Natural killer cell (primary cell): ENCODE measurements around the gene VWF. TPM values are rescaled to one million over a fixed set of nuclear protein-coding genes. Genes with fewer than 3 reads are reported as not detected.

Experiments
- ATAC-seq, 3 donors: fragments of 150-1000 bp in 2 of 3; fragments of 200-7000 bp in 1 of 3; cut with Tn5 transposase; 1 replicate in 1 of 3; 2 replicates in 2 of 3; pipeline ENCODE4 v1.10.0; 2021; ENCODE audit warnings: mild to moderate bottlenecking in 2 of 3, moderate library complexity in 2 of 3
- DNase-seq, 2 donors: peaks; one replicate each; pipeline versions ENCODE4 v3.0.0 to v3.0.0-alpha.2; 2013 to 2021; ENCODE audit warnings: mixed read lengths in 1 of 2
- H3K27ac ChIP-seq: one replicate; pipeline ENCODE4 v1.5.1; 2013; ENCODE audit warnings: mild to moderate bottlenecking, low read length
- H3K27me3 ChIP-seq: one replicate; pipeline ENCODE4 v1.6.1; 2013; ENCODE audit warnings: low read length; ENCODE audit not compliant: control insufficient read depth, insufficient read depth
- H3K36me3 ChIP-seq: one replicate; pipeline ENCODE4 v1.6.1; 2013; ENCODE audit warnings: low read length; ENCODE audit not compliant: control insufficient read depth, insufficient read depth
- H3K4me1 ChIP-seq: one replicate; pipeline ENCODE4 v1.6.1; 2013; ENCODE audit warnings: low read length; ENCODE audit not compliant: control insufficient read depth, insufficient read depth
- H3K4me3 ChIP-seq: one replicate; pipeline ENCODE4 v1.5.1; 2013; ENCODE audit warnings: low read length
- H3K9me3 ChIP-seq: one replicate; pipeline ENCODE4 v1.6.1; 2013; ENCODE audit warnings: low read length; ENCODE audit not compliant: control insufficient read depth, insufficient read depth
- H3K27ac Mint-ChIP-seq, 2 donors: one replicate each; pipeline ENCODE4 v1.8.0; 2022; ENCODE audit warnings: mild to moderate bottlenecking in 2 of 2, mixed read lengths in 2 of 2, moderate library complexity in 1 of 2
- H3K27me3 Mint-ChIP-seq, 2 donors: one replicate each; pipeline ENCODE4 v1.8.0; 2022; ENCODE audit warnings: low read depth in 2 of 2, mixed read lengths in 2 of 2
- H3K36me3 Mint-ChIP-seq: one replicate; pipeline ENCODE4 v1.8.0; 2022; ENCODE audit warnings: mixed read lengths
- H3K4me1 Mint-ChIP-seq, 2 donors: one replicate each; pipeline ENCODE4 v1.8.0; 2022; ENCODE audit warnings: mixed read lengths in 2 of 2
- H3K4me3 Mint-ChIP-seq: one replicate; pipeline ENCODE4 v1.8.0; 2022; ENCODE audit warnings: mild to moderate bottlenecking, moderate library complexity, mixed read lengths
- H3K9me3 Mint-ChIP-seq, 2 donors: one replicate each; pipeline ENCODE4 v1.8.0; 2022; ENCODE audit warnings: mixed read lengths in 2 of 2
- WGBS: methylation state at CpG from one replicate; pipeline ENCODE4 v1.1.7; 2013; ENCODE audit warnings: missing lambda C conversion rate; ENCODE audit not compliant: insufficient coverage; 5-methylcytosine and 5-hydroxymethylcytosine counted together
- intact Hi-C: fragments of 100-400 bp; cut with micrococcal nuclease; formaldehyde crosslinking; loops from one replicate; pipeline ENCODE4 v1.14.2; 2022
- total RNA-seq, 4 donors: library from RNA; stranded (reverse); fragments of 120-200 nt in 1 of 4; gene quantifications; one replicate each; pipeline versions ENCODE4 v1.2.3 to v1.2.4, GENCODE V29; 2013 to 2022
- TF ChIP-seq, protein P1 (sequence below): fragments of 200-600 bp; IDR thresholded peaks from one replicate; pipeline ENCODE4 v1.8.0; 2022; ENCODE audit warnings: antibody characterized with exemption

Gene VWF
- total RNA-seq, 3 donors from 2014 or later (not counting 1 experiment from before 2014, with no cell fraction given) = 0.14 to 0.95 (median 0.71) TPM

GRCh38 chr12:6037459-6037858, 87.0 kb downstream of the VWF start:
- no peak overlapping the region for H3K4me3 ChIP-seq
- H3K27me3 Mint-ChIP-seq = peaks cover 0 to 2% of the 10 kb centered on the region in 2 donors
- no peaks in the 10 kb centered on the region for H3K9me3 Mint-ChIP-seq
- H3K27ac ChIP-seq = no peak overlapping the region
- ATAC-seq (no peak), DNase-seq (no peak)
- H3K27me3 ChIP-seq = no peaks in the 10 kb centered on the region
- no peak overlapping the region for H3K4me3 Mint-ChIP-seq
- intact Hi-C loops = no loop called here
- H3K36me3 ChIP-seq = no peaks in the 10 kb centered on the region
- H3K4me1 Mint-ChIP-seq = peaks cover 0 to 5% of the 10 kb centered on the region in 2 donors
- no peaks in the 10 kb centered on the region for H3K36me3 Mint-ChIP-seq
- no peak overlapping the region for H3K27ac Mint-ChIP-seq
- WGBS = 87% methylated on average over 8 of the region's 9 CpGs
- H3K9me3 ChIP-seq = no peaks in the 10 kb centered on the region
- peaks cover 3% of the 10 kb centered on the region for H3K4me1 ChIP-seq
- TF ChIP-seq, protein P1, sequence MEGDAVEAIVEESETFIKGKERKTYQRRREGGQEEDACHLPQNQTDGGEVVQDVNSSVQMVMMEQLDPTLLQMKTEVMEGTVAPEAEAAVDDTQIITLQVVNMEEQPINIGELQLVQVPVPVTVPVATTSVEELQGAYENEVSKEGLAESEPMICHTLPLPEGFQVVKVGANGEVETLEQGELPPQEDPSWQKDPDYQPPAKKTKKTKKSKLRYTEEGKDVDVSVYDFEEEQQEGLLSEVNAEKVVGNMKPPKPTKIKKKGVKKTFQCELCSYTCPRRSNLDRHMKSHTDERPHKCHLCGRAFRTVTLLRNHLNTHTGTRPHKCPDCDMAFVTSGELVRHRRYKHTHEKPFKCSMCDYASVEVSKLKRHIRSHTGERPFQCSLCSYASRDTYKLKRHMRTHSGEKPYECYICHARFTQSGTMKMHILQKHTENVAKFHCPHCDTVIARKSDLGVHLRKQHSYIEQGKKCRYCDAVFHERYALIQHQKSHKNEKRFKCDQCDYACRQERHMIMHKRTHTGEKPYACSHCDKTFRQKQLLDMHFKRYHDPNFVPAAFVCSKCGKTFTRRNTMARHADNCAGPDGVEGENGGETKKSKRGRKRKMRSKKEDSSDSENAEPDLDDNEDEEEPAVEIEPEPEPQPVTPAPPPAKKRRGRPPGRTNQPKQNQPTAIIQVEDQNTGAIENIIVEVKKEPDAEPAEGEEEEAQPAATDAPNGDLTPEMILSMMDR = no peak

DNA sequence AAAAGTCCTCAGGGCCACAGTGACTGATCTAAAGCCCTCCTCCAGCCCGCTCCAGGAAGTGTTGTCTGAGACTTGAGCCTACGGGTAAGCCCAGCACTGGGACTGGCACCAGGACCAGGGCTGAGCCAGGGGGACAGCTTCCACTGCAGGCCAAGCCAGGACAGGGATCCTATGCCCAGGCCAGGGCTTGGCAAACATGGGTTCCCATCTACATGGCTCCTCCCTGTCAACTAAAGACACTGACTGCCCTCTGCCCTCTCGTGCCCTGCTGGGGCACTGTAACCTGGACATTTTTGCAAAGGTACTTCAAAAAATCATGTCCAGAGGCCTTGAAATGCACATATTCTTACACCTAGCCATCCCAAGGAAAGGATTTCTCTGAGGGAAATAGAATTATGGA, 88.0 kb downstream of the VWF start:
- ATAC-seq (no peak), DNase-seq (no peak)
- Histone ChIP-seq H3K4me1 (peaks cover 3% of the 10 kb centered on the region), H3K4me3 (no peak overlapping the region), H3K27me3 (no peaks in the 10 kb centered on the region), H3K36me3 (no peaks in the 10 kb centered on the region), H3K9me3 (no peaks in the 10 kb centered on the region), H3K27ac (no peak overlapping the region)
- intact Hi-C loops = no loop called here
- Mint-ChIP-seq H3K36me3 (no peaks in the 10 kb centered on the region), H3K27ac (no peak overlapping the region), H3K4me1 (peaks cover 0 to 5% of the 10 kb centered on the region in 2 donors), H3K4me3 (no peak overlapping the region), H3K27me3 (peaks cover 0 to 2% of the 10 kb centered on the region in 2 donors), H3K9me3 (no peaks in the 10 kb centered on the region)
- WGBS = 85% methylated on average over 3 of the region's 3 CpGs
- TF ChIP-seq, protein P1 = no peak

DNA sequence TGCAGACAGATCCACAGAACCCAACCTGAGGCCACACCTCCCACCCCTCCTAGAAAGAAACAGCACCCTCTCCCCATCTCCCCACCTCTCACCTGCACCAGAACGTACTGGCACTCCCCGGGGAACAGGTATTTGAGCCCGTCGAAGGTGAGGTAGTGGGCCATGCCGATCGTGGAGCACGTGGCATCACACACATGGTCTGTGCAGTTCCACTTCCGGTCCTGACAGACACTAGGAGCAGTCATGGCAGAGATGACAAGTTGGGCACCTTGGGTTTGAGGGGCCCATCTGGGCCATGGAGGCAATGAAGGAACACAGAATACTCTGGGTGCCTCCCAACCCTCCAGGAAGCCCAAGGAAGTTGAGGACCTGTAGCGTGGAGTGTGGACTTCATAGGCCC, 89.9 kb downstream of the VWF start:
- no peak overlapping the region for H3K4me3 Mint-ChIP-seq
- WGBS = 88% methylated on average over 9 of the region's 9 CpGs
- H3K27me3 Mint-ChIP-seq = peaks cover 0 to under 1% of the 10 kb centered on the region in 2 donors
- TF ChIP-seq, protein P1 = no peak
- H3K4me3 ChIP-seq = no peak overlapping the region
- no peak overlapping the region for H3K27ac ChIP-seq
- DNase-seq (no peak), ATAC-seq (no peak)
- intact Hi-C loops = no loop called here
- H3K9me3 Mint-ChIP-seq = no peaks in the 10 kb centered on the region
- H3K36me3 ChIP-seq = no peaks in the 10 kb centered on the region
- no peaks in the 10 kb centered on the region for H3K4me1 ChIP-seq
- no peaks in the 10 kb centered on the region for H3K36me3 Mint-ChIP-seq
- H3K27me3 ChIP-seq = no peaks in the 10 kb centered on the region
- no peak overlapping the region for H3K27ac Mint-ChIP-seq
- H3K9me3 ChIP-seq = no peaks in the 10 kb centered on the region
- no peaks in the 10 kb centered on the region for H3K4me1 Mint-ChIP-seq

- no peaks in the 10 kb centered on the region for H3K9me3 Mint-ChIP-seq
- H3K36me3 Mint-ChIP-seq = no peaks in the 10 kb centered on the region
- H3K27ac Mint-ChIP-seq = no peak overlapping the region
- Histone ChIP-seq H3K9me3 (no peaks in the 10 kb centered on the region), H3K27me3 (no peaks in the 10 kb centered on the region), H3K36me3 (no peaks in the 10 kb centered on the region), H3K4me1 (no peaks in the 10 kb centered on the region), H3K4me3 (no peak overlapping the region), H3K27ac (no peak overlapping the region)
- no peak for DNase-seq
- no peak overlapping the region for H3K4me3 Mint-ChIP-seq
- 83% methylated on average over 8 of the region's 8 CpGs for WGBS
- ATAC-seq = no peak
- intact Hi-C loops = no loop called here
- TF ChIP-seq, protein P1 = no peak
- H3K27me3 Mint-ChIP-seq = peaks cover 0 to 3% of the 10 kb centered on the region in 2 donors
- H3K4me1 Mint-ChIP-seq = no peaks in the 10 kb centered on the region
Measured at GRCh38 chr12:6033546-6033945, 90.9 kb downstream of the VWF start.
